A673 (cell line): ENCODE data around the gene CFAP206. TPM values are rescaled to one million over a fixed set of nuclear protein-coding genes. Genes with fewer than 3 reads are reported as not detected.
A peak's percentile ranks its signal among the peaks of the same experiment; 100 is the strongest.

Experiments used
- BruUV-seq: library from RNA; stranded (reverse); fragments of 400-500 nt; replicated peaks from 2 replicates; lab custom pipeline; 2021; lab: Mats Ljungman, UMichigan
- CTCF ChIA-PET: fragments of 300-600 bp; sonication (Branson Sonifier 250); formaldehyde crosslinking; loops from one replicate; lab custom pipeline; 2022; ENCODE audit warnings: antibody characterized with exemption; lab: Charles Lee
- POLR2A ChIA-PET: fragments of 300-600 bp; sonication (Branson Sonifier 250); formaldehyde crosslinking; loops from one replicate; lab custom pipeline; 2022; ENCODE audit warnings: antibody characterized with exemption; ENCODE audit not compliant: low non-redundant PET; lab: Charles Lee
- DNase-seq: peaks from one replicate; pipeline ENCODE4 v3.0.0-alpha.2; 2015; ENCODE audit warnings: low spot score
- H3K27ac ChIP-seq: fragments of 200-600 bp; sonication (generic); 2 replicates; pipeline ENCODE4 v1.5.1; 2016; ENCODE audit warnings: mixed run types, low read depth, mild to moderate bottlenecking, mixed read lengths, antibody characterized with exemption, low read length; ENCODE audit not compliant: poor library complexity, severe bottlenecking
- H3K27me3 ChIP-seq: fragments of 200-600 bp; sonication (generic); replicated peaks from 2 replicates; pipeline ENCODE4 v1.6.1; 2017; ENCODE audit warnings: mixed run types, low read depth, mild to moderate bottlenecking, mixed read lengths, antibody characterized with exemption, low read length; ENCODE audit not compliant: insufficient read depth, poor library complexity
- H3K36me3 ChIP-seq: fragments of 200-600 bp; sonication (generic); 2 replicates; pipeline ENCODE4 v1.6.1; 2016; ENCODE audit warnings: mixed run types, mild to moderate bottlenecking, mixed read lengths, antibody characterized with exemption, low read length; ENCODE audit not compliant: insufficient read depth, poor library complexity, severe bottlenecking
- H3K4me1 ChIP-seq: fragments of 200-600 bp; sonication (generic); 2 replicates; pipeline ENCODE4 v1.6.1; 2017; ENCODE audit warnings: mixed run types, mild to moderate bottlenecking, mixed read lengths, antibody characterized with exemption, low read length; ENCODE audit not compliant: insufficient read depth, poor library complexity, severe bottlenecking
- H3K4me3 ChIP-seq: fragments of 200-600 bp; sonication (generic); 2 replicates; pipeline ENCODE4 v1.5.1; 2016; ENCODE audit warnings: low read depth, mixed run types, mild to moderate bottlenecking, mixed read lengths, low read length; ENCODE audit not compliant: poor library complexity, severe bottlenecking
- H3K9me3 ChIP-seq: fragments of 200-600 bp; sonication (generic); 2 replicates; pipeline ENCODE4 v1.6.1; 2016; ENCODE audit warnings: mixed run types, low read depth, mild to moderate bottlenecking, mixed read lengths, antibody characterized with exemption, low read length; ENCODE audit not compliant: poor library complexity, severe bottlenecking
- CTCF ChIP-seq: fragments of 300-800, 200-600 bp; sonication (generic); conservative IDR thresholded peaks from 2 replicates; pipeline ENCODE4 v1.5.1; 2017; ENCODE audit warnings: low read depth, mild to moderate bottlenecking, antibody characterized with exemption, low read length, moderate library complexity, mixed read lengths
- EZH2 ChIP-seq: fragments of 200-600 bp; sonication (generic); IDR thresholded peaks from 2 replicates; pipeline ENCODE4 v1.6.1; 2017; ENCODE audit warnings: borderline replicate concordance, low read depth, mild to moderate bottlenecking, mixed read lengths, antibody characterized with exemption, low read length; ENCODE audit not compliant: poor library complexity, severe bottlenecking
- intact Hi-C: fragments of 100-400 bp; cut with micrococcal nuclease; formaldehyde crosslinking; loops from one replicate; pipeline ENCODE4 v1.10.0; 2022; ENCODE audit not compliant: unreplicated experiment
- total RNA-seq: library from RNA; stranded (reverse); gene quantifications from 2 replicates; pipeline ENCODE4 v1.2.3, GENCODE V29; 2021

CFAP206 gene
- total RNA-seq, 1 experiment from 2014 or later: not detected

GRCh38 chr6:87397656-87398055 is 10.1 kb upstream of the CFAP206 start:
- TF ChIP-seq CTCF: no peak
- Histone ChIP-seq H3K9me3 (no peaks in the 10 kb centered on the region), H3K27me3 (peaks cover 15% of the 10 kb centered on the region), H3K36me3 (no peaks in the 10 kb centered on the region), H3K27ac (no peak overlapping the region), H3K4me3 (no peak overlapping the region), H3K4me1 (no peaks in the 10 kb centered on the region)
- no TSS peak for BruUV-seq
- CTCF ChIA-PET: no interaction called here
- intact Hi-C loops: loop anchor here (10.0 kb wide), 3 partner anchors 397 to 1467 kb away; no protein-coding TSS in a partner anchor
- POLR2A ChIA-PET: no interaction called here
- DNase-seq: no peak

- TF ChIP-seq CTCF: no peak
- DNase-seq: no peak
- no peaks in the 10 kb centered on the region for H3K4me1 ChIP-seq
- BruUV-seq: no TSS peak
- ChIA-PET CTCF (interaction anchor here (0.7 kb wide), 1 partner anchor 1663 kb away, joined by 3 read pairs; no protein-coding TSS in a partner anchor), POLR2A (no interaction called here)
- intact Hi-C loops: no loop called here
- H3K4me3 ChIP-seq: no peak overlapping the region
- no peaks in the 10 kb centered on the region for H3K9me3 ChIP-seq
- H3K27me3 ChIP-seq: peaks cover 28% of the 10 kb centered on the region
- H3K27ac ChIP-seq: no peak overlapping the region
- H3K36me3 ChIP-seq: no peaks in the 10 kb centered on the region
Measured at GRCh38 chr6:87401832-87402231, 5.9 kb upstream of the CFAP206 start.

GRCh38 chr6:87407561-87407900 is 241 bp upstream of the CFAP206 start:
- Histone ChIP-seq H3K4me1 (no peaks in the 10 kb centered on the region), H3K36me3 (no peaks in the 10 kb centered on the region), H3K27me3 (peaks cover 13% of the 10 kb centered on the region), H3K4me3 (peak overlapping the region; percentile 65), H3K27ac (no peak overlapping the region), H3K9me3 (no peaks in the 10 kb centered on the region)
- no TSS peak for BruUV-seq
- ChIA-PET CTCF (no interaction called here), POLR2A (no interaction called here)
- TF ChIP-seq CTCF (no peak), EZH2 (no peak)
- no peak for DNase-seq
- intact Hi-C loops: no loop called here
